ENCODE results near the gene PDE4B.

Gene PDE4B

GRCh38 chr1:66374148-66374547, 581.5 kb downstream of the PDE4B start:
- no peak for DNase-seq

DNA sequence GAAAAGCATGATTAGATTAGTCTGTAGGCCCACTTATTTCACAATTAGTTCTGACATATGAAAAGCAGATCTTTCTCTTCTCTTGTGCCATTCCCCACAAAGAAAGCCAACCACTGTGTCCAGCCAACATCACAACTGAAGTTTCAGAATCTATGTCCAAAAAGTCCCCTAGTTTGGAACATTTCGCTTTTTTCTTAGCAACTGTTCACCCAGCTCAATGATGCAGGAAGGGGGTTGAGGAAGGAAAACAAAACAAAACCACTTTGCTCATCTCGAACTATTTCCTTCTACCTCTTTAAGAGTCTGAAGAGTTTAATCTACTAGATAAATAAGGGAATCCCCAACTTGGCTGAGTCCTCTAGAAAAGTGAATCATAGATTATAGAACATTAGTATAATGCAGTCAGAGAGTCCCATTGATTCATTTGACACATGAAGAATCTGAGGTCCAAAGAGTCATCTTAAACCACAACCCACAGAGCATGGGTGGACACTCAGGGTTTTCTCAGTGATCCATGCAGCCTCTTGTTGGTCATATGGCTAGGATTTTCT, 581.9 kb downstream of the PDE4B start:
- DNase-seq: no peak

- DNase-seq: no peak
Observed at GRCh38 chr1:66375125-66375524, 582.4 kb downstream of the PDE4B start.

GRCh38 chr1:66380452-66381212, 587.9 kb downstream of the PDE4B start:
- DNase-seq: no peak

- DNase-seq: no peak
Observed at GRCh38 chr1:66381621-66382275, 589.1 kb downstream of the PDE4B start.

DNA sequence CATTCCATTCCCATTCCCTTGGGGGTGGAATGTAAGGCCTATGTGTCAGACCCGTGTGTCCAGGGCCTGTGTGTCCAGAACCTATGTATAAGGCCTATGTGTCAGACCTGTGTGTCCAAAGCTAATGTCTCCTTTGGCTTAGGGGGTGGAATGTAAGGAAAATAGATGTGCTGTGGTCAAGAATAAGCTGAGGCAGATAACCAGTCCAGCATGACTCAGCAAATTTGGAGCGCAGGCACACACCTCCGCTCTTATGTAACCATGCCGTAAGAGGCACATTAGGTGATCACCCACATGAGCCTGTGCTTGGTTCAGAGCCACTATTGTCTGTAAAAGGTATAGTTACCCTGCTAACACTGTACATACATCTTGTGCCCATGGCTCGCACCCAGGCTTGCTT, 590.5 kb downstream of the PDE4B start:
- DNase-seq: no peak

GRCh38 chr1:66383611-66384010, 590.9 kb downstream of the PDE4B start:
- DNase-seq: no peak

DNA sequence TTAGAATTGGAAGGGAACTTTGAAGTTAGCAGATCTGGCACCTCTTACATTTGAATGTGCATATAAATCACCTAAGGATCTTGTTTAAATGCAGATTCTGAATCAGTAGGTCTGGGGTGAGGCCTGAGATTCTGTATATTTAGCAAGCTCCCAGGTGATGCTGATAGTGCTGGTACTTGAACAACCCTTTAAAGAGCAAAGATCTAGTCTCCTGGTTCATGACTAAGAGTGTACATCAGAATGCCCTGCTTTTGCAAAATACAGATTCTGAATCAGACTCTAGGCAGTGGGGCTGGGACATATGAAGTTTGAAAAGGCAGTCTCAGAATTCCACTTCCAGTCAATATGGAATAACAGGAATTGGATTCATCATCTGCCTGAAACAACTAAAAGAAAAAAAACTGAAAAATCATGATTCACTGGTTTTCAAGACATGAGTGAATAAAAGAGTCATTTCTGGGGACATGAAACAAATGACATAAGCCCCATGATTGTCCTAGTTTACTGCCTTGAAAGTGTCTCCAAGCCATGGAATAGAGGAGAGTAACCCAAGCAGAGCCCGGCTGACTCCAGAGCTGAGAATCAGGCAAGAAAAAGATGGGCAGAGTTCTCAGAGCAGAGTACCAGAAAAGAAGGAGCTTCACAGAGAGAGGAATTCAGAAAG, 591.7 kb downstream of the PDE4B start:
- no peak for DNase-seq

- no peak for DNase-seq
Observed at GRCh38 chr1:66386712-66387111, 594.0 kb downstream of the PDE4B start.

- DNase-seq: no peak
Observed at GRCh38 chr1:66388913-66389312, 596.2 kb downstream of the PDE4B start.

- no peak for DNase-seq
Observed at GRCh38 chr1:66393586-66394287, 601.0 kb downstream of the PDE4B start.

DNA sequence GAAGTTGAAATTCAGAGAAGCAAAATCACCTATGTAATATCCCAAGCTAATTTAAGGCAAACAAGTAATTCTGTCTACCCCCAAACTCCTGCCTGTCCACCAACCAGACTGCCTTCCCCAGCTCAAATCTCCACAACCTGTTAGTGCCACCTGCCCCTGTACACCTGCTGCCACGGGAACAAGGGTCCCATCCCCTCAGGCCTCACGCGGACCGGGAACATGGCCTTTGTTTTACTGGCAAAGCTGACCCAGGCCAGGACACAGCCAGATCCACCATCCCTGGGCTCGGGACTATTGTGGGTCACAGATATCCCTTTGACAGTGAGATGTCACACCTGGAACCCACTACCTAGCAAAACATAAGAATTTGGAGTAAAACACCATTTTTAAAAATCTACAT, 601.9 kb downstream of the PDE4B start:
- DNase-seq: no peak

GRCh38 chr1:66395202-66396061, 602.7 kb downstream of the PDE4B start:
- no peak for DNase-seq

DNA sequence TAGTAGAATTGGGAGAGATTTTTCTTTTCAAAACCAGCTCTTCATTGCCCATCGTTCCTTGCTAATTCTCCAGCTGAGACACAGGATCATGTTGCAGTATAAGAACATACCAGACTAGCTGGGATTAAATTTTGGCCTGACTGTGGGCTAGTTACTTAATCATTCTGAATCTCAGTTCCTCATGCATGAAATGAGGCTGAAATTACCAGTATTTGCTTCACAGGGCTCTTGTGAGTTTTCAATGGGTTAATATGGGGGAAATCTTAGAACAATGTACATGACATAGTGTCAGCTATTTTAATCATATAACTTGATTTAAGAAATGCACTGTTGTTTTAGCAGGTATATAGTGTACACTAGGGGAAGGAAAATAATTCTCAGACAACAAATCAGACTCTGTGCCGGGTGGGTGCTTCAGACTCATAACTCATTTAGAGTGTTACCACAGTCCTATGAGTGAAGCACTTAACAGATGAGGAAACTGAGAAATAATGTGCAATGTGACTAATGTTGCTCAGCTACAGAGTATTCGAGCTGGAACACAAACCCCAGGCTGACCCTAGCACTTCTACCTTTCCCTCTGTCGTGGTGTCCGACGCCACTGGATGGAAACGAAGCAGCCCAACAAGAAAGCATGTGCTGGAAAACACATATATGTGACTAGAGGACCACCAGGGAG, 603.7 kb downstream of the PDE4B start:
- DNase-seq: no peak

GRCh38 chr1:66397192-66397591, 604.5 kb downstream of the PDE4B start:
- DNase-seq: no peak

DNA sequence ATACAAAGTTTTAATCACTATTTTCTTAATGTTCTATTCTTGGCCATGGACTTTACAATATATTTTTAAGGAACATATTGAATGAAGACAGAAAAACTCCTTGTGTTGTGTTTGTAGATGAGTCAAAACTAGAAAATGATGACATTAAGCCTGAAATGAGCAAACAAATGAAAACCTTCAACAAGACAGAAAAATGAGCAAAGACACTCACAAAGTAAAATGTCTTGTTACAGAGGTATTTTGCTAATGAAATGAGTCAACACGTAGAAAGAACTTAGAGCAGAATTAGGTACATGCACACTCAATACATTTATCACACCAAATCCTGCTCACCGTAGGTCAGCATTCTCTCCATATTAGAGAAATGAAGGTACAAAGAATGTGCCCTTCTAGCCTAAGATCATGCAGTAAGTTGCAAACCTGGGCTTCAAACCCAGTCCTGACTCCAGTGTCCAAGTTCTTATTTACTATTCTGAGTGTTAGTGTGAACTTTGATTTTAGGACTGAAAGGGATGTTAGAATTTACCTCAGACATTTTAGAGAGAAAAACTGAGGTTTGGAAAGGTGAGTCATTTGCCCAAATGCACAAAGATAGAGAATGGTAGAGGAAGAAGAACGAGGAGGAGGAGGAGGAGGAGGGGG, 607.3 kb downstream of the PDE4B start:
- DNase-seq: no peak

- no peak for DNase-seq
Observed at GRCh38 chr1:66400660-66401059, 608.0 kb downstream of the PDE4B start.

DNA sequence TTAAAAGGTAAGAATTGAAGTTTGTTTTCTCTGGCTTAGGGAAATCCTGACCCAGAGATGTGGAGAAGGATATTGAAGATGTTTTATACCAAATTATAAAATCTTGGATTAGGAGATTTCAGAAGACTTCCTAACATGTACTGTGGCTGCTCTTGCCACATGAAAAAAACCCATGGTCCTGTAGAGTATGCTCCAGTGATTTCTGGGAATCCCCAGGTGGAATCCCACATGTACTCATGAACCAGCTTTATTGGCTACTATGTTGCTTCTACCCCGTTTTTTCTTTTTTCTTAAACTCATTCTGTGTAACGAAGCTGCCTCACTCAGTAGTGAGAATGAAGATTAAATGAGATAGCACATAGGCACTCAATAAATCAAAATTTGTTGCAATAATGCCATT, 608.5 kb downstream of the PDE4B start:
- no peak for DNase-seq

DNA sequence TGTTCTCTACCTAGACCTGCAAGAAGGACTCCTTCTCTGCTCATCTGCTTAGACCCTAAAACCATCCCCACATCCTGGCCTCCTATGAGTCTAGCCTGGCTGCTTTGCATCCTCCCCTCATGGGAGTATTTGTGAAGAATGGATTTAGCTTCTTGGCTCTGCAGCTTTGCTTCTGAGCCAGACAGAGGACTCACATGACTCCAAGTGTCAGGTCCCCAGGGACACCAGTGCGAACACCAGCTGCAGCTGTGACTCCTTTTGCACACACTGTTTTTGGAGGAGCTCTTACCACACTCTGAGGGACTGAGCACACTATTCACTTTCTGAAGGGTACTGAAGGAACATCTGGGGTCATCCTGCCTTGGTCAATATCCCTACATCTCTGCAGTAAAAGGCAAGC, 609.5 kb downstream of the PDE4B start:
- peak; percentile 25 for DNase-seq

GRCh38 chr1:66403007-66403731, 610.5 kb downstream of the PDE4B start:
- no peak for DNase-seq
